ENCODE measurements around the gene NTMT2. TPM values are rescaled to one million over a fixed set of nuclear protein-coding genes. Genes with fewer than 3 reads are reported as not detected.
"Not testable (repeated sequence)": the region's sequence is repeated elsewhere in the genome, so short reads cannot be mapped to it uniquely, and the experiment has no call there.

The NTMT2 gene
- total RNA-seq, 3 donors from 2014 or later (not counting 1 experiment from before 2014, with no cell fraction given) = not detected

DNA sequence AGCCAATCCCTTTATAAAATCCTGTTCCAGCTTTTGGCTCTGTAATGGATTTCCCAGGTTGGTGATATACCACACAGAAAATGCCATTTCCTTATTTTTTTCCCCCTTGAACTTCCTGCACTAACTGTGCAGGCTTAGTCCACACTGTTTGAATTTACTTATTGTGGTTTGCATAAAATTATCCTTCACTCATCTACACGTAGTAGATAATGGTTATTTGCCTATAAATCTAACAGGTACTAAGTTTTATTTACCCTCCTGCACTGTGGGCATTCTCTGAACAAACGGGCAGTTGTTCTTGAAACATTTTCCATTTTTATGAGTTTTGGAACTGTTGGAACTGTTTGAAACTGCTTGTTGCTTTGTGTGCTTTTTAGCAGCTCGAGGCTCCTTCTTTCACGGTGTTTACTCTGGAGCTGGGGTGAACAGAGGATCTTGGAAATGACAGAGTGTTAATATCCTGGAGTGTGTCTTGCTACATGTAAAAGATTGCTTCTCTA is 48.3 kb upstream of the NTMT2 start:
- H3K36me3 Mint-ChIP-seq = no peaks in the 10 kb centered on the region
- H3K9me3 Mint-ChIP-seq = peaks cover 0 to 5% of the 10 kb centered on the region in 2 donors
- H3K4me3 ChIP-seq (ENCODE audit: low read length) = no peak overlapping the region
- DNase-seq (no peak), ATAC-seq (no peak)
- no peak for TF ChIP-seq CTCF (IDR thresholded peaks at IDR 0.05)
- no peaks in the 10 kb centered on the region for H3K9me3 ChIP-seq (ENCODE audit: control insufficient read depth, insufficient read depth, low read length)
- H3K36me3 ChIP-seq (ENCODE audit: control insufficient read depth, insufficient read depth, low read length) = no peaks in the 10 kb centered on the region
- H3K27me3 Mint-ChIP-seq (ENCODE audit: low read depth in 2 of 2) = peaks cover 26 to 50% of the 10 kb centered on the region in 2 donors
- H3K4me1 Mint-ChIP-seq = no peaks in the 10 kb centered on the region
- H3K4me3 Mint-ChIP-seq = no peak overlapping the region
- H3K27ac ChIP-seq (ENCODE audit: low read length) = no peak overlapping the region
- peaks cover 4% of the 10 kb centered on the region for H3K27me3 ChIP-seq (ENCODE audit: control insufficient read depth, insufficient read depth, low read length)
- 35% methylated on average over 3 of the region's 4 CpGs for WGBS (ENCODE audit: insufficient coverage)
- intact Hi-C loops (cut with micrococcal nuclease) = no loop called here
- H3K4me1 ChIP-seq (ENCODE audit: control insufficient read depth, insufficient read depth, low read length) = no peaks in the 10 kb centered on the region
- H3K27ac Mint-ChIP-seq = no peak overlapping the region

- H3K9me3 Mint-ChIP-seq; H3K36me3 ChIP-seq (ENCODE audit: control insufficient read depth, insufficient read depth, low read length); H3K9me3 ChIP-seq (ENCODE audit: control insufficient read depth, insufficient read depth, low read length); H3K27ac Mint-ChIP-seq; H3K27me3 ChIP-seq (ENCODE audit: control insufficient read depth, insufficient read depth, low read length); H3K4me1 ChIP-seq (ENCODE audit: control insufficient read depth, insufficient read depth, low read length); intact Hi-C loops (cut with micrococcal nuclease); H3K4me3 Mint-ChIP-seq; H3K27ac ChIP-seq (ENCODE audit: low read length); DNase-seq; H3K4me3 ChIP-seq (ENCODE audit: low read length); H3K36me3 Mint-ChIP-seq; ATAC-seq; H3K4me1 Mint-ChIP-seq: not testable (repeated sequence)
- WGBS (ENCODE audit: insufficient coverage) = 88% methylated on average over 5 of the region's 8 CpGs
- peaks cover 13% of the 10 kb centered on the region in 2 donors for H3K27me3 Mint-ChIP-seq (ENCODE audit: low read depth in 2 of 2)
Measured at GRCh38 chr1:170113140-170113539, 32.6 kb upstream of the NTMT2 start.

GRCh38 chr1:170114906-170115305 is 30.9 kb upstream of the NTMT2 start:
- peaks cover 13 to 21% of the 10 kb centered on the region in 2 donors for H3K27me3 Mint-ChIP-seq (ENCODE audit: low read depth in 2 of 2)
- no peaks in the 10 kb centered on the region for H3K27me3 ChIP-seq (ENCODE audit: control insufficient read depth, insufficient read depth, low read length)
- no peak for TF ChIP-seq CTCF (IDR thresholded peaks at IDR 0.05)
- no peaks in the 10 kb centered on the region for H3K9me3 ChIP-seq (ENCODE audit: control insufficient read depth, insufficient read depth, low read length)
- H3K4me3 Mint-ChIP-seq = no peak overlapping the region
- H3K4me3 ChIP-seq (ENCODE audit: low read length) = no peak overlapping the region
- no peaks in the 10 kb centered on the region for H3K4me1 Mint-ChIP-seq
- peaks cover 2 to 7% of the 10 kb centered on the region in 2 donors for H3K9me3 Mint-ChIP-seq
- ATAC-seq (no peak), DNase-seq (no peak)
- WGBS (ENCODE audit: insufficient coverage) = 95% methylated on average over 2 of the region's 2 CpGs
- no peaks in the 10 kb centered on the region for H3K36me3 Mint-ChIP-seq
- H3K27ac Mint-ChIP-seq = no peak overlapping the region
- H3K27ac ChIP-seq (ENCODE audit: low read length) = no peak overlapping the region
- no peaks in the 10 kb centered on the region for H3K4me1 ChIP-seq (ENCODE audit: control insufficient read depth, insufficient read depth, low read length)
- intact Hi-C loops (cut with micrococcal nuclease) = no loop called here
- H3K36me3 ChIP-seq (ENCODE audit: control insufficient read depth, insufficient read depth, low read length) = no peaks in the 10 kb centered on the region

DNA sequence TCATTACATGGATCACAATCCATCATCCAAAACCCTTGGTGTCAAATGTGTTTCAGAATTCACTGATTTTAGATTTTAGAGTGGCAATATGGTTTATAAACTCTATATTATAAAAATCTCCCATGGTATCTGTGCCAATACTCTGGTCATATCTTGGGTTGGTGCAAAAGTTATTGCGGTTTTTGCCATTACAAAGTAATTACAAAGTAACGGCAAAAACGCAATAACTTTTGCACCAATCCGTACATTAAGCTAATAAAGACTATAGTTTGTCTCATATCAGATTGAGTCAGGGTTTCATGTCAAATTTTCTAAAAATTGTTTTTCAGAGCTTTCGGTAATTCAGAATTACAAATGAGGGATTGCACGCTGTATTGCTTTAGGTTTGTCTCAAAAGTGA is 23.4 kb upstream of the NTMT2 start:
- Mint-ChIP-seq H3K27me3 (ENCODE audit: low read depth in 2 of 2) (peaks cover 20 to 24% of the 10 kb centered on the region in 2 donors), H3K4me3 (no peak overlapping the region), H3K9me3 (peaks cover 4 to 6% of the 10 kb centered on the region in 2 donors), H3K4me1 (no peaks in the 10 kb centered on the region), H3K36me3 (peaks cover 7% of the 10 kb centered on the region), H3K27ac (no peak overlapping the region)
- Histone ChIP-seq H3K27me3 (ENCODE audit: control insufficient read depth, insufficient read depth, low read length) (no peaks in the 10 kb centered on the region), H3K27ac (ENCODE audit: low read length) (no peak overlapping the region), H3K36me3 (ENCODE audit: control insufficient read depth, insufficient read depth, low read length) (no peaks in the 10 kb centered on the region), H3K9me3 (ENCODE audit: control insufficient read depth, insufficient read depth, low read length) (no peaks in the 10 kb centered on the region), H3K4me1 (ENCODE audit: control insufficient read depth, insufficient read depth, low read length) (no peaks in the 10 kb centered on the region), H3K4me3 (ENCODE audit: low read length) (no peak overlapping the region)
- no peak for TF ChIP-seq CTCF (IDR thresholded peaks at IDR 0.05)
- intact Hi-C loops (cut with micrococcal nuclease) = no loop called here
- ATAC-seq = no peak
- 100% methylated on average over 6 of the region's 6 CpGs for WGBS (ENCODE audit: insufficient coverage)
- DNase-seq = no peak
